GM12864 (cell line): Measurements from ENCODE around the gene CD320.

Source experiments
- DNase-seq: peaks from one replicate; pipeline ENCODE4 v3.0.0-alpha.2; 2011; ENCODE audit warnings: low read depth
- H3K4me3 ChIP-seq: 2 replicates; pipeline ENCODE4 v1.5.1; 2011; ENCODE audit warnings: mild to moderate bottlenecking, low read depth, low read length, control low read depth
- CTCF ChIP-seq: IDR thresholded peaks from 2 replicates; pipeline ENCODE4 v1.5.1; 2011; ENCODE audit warnings: low read depth, mild to moderate bottlenecking, moderate library complexity, low read length, control low read depth, inconsistent platforms; ENCODE audit errors: missing control alignments

Gene CD320

GRCh38 chr19:8336072-8336569 lies 28.0 kb upstream of the CD320 start:
- no peak for TF ChIP-seq CTCF
- no peak overlapping the region for H3K4me3 ChIP-seq
- DNase-seq: no peak

- peak; percentile 39 for TF ChIP-seq CTCF
- H3K4me3 ChIP-seq: peak overlapping the region; percentile 36; the same call in 1 of the 2 replicates
- no peak for DNase-seq
Measured at GRCh38 chr19:8335343-8336071, 27.3 kb upstream of the CD320 start.

DNA sequence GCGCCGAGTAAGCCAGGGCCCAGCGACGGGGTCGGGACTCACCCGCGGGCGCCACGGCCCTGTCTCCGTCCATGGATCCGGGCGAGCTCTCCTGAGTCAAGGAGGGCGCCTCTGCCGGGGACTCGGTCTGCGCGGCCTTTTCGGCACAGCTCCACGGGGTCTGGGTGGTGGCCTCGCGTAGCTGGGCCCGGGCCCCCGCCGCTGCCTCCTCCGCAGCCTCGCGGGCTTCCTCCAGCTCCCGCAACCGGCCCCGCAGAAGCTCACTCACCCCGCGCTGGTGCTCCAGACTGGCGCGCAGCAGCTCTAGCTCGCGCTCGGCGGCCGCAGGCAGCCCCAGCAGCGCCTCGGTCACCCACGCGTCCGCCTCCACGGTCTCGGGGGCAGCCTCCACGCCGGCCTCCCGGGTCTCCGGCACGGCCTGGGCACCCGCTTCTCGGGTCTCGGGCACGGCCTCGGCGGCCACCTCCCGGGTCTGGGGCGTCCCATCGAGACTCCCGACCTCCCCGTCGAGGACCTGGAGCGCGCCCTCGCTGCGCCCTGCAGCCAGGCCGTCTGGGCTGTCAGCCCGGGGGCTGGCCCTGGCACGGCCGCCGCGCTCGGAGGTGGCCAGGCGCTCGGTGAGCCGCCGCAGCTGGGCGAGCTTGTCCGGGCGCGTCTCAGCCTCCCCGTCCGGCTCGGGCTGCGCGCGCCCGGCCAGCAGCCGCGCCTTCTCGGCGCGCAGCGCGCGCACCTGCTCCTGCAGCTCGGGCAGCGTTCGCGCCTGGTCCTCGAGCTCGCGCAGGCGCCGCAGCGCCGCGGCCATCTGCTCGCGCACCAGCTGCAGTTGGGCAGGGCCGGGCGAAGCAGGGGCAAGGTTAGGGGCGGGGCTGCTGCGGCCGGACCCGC lies 26.5 kb upstream of the CD320 start:
- TF ChIP-seq CTCF: no peak

DNA sequence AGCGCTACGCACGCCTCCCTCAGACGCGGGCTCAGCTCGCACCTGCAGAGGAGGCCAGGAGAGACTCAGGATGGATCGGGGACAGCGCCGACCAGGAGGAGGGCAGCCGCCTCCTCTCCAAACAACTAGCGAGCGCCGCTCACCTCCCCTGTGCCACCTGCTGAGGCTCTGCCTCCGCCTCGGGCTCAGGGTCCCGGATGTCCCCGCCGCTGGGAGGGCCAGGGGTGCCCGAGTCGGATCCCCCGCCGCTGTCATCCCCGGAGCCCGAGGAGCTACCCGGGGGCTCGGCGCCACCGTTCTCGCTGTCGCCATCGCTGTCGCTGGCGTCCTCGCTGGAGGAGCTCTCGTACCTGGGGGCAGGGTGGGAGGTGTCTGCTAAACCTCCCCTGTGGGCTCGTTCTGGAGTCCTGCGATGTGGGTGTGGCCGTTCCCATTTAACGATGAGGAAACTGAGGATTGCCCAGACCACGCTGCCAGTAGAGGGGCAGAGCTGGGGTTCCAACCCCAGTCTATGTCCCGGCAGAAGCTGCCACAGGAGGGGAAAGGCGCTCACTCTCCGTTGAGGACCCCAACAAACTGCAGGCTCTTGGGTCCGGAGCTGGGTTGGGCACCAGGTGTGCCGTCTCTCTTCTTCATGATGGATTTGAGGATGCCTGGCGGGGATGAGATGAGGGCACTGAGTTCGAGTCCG lies 25.8 kb upstream of the CD320 start:
- H3K4me3 ChIP-seq: no peak overlapping the region
- DNase-seq: no peak
- no peak for TF ChIP-seq CTCF

More for the DNA sequence above, 26.5 kb upstream of the CD320 start:
- DNase-seq: no peak
- H3K4me3 ChIP-seq: peak overlapping the region; percentile 36; the same call in 1 of the 2 replicates

DNA sequence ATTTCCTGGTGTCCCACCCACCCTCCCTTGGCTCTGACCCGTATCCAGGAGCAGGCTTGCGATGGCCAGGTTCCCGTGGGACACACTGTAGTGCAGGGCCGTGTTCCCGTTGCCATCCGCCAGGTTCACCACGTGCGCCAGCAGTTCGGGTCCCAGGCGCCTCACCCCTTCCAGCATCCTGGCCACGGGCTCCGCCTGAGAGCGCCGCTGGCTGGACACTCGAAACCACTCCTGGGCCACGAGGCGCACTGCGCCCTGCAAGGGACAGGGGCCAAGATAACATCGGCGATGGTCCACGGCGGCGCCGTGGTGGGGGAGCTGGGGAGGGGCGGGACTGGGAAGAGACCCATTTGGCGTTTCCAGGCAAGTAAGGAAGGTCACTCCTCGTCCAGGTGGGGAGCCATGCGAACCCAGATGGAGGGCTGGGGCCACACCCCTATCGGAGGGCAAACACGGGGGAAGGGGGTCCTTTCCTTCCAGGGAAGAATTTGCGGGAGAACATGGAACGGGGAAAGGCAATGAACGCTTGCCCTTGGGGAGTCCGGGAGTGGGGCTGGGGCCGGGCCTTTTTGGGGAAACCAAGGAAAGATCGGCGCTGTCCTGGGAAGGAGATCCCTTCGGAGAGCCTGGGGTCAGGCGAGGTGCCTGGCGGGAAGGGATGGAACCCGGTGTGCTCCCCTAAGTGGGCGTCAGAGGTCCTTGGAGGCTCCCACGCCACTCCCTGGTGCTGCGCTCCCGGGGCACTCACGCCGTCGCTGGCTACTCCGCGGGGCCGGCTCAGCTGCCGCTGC lies 25.0 kb upstream of the CD320 start:
- TF ChIP-seq CTCF: no peak
- no peak for DNase-seq
- H3K4me3 ChIP-seq: no peak overlapping the region

DNA sequence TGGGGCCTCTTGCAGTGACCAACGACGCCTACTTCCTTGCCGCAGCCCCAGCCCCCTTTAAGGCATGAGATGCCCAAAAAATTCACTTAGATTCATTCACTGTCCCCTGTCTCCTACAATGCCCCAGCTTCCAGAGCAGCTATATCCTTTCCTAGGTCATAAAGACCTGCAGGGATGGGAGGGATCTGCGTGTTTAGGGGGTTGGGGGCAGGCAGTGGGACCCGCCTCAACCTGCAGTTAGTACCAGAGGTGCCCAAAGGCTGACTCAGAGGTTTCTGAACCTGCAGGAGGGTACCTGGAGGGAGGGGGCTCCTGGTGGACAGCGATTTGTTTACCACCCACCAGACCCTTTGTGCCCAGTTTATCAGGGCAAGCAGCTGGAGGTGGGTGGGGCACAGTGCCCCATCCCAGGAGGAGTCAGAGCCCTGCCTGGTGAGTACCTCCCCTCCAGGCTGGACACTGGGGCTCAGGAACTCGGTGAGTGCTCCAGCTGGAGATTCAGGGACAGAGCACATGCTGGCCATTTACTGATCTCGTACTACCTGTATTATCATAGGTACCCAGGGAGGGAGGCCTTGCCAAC lies 23.2 kb upstream of the CD320 start:
- no peak for DNase-seq
- H3K4me3 ChIP-seq: no peak overlapping the region
- TF ChIP-seq CTCF: no peak
